GM11168 (cell line): ENCODE measurements around the gene GCH1.

Source experiments
- in situ Hi-C: fragments of 300-500 bp; cut with MboI; formaldehyde crosslinking; loops from one replicate; pipeline ENCODE4 v1.12.0; 2022; ENCODE audit warnings: low sequenced_read_pairs; ENCODE audit not compliant: unreplicated experiment

GCH1 gene

GRCh38 chr14:54830650-54831049, 72.0 kb downstream of the GCH1 start:
- in situ Hi-C loops, result no loop called here

GRCh38 chr14:54829486-54830224, 73.0 kb downstream of the GCH1 start:
- in situ Hi-C loops, result no loop called here

GRCh38 chr14:54828037-54828436, 74.6 kb downstream of the GCH1 start:
- in situ Hi-C loops, result no loop called here

- in situ Hi-C loops, result no loop called here
These were observed 78.7 kb downstream of the GCH1 start for GRCh38 chr14:54823757-54824549.

- in situ Hi-C loops, result no loop called here
These were observed 79.9 kb downstream of the GCH1 start for GRCh38 chr14:54822685-54823084.

GRCh38 chr14:54818201-54819133, 84.2 kb downstream of the GCH1 start:
- in situ Hi-C loops, result no loop called here

GRCh38 chr14:54817506-54817905, 85.1 kb downstream of the GCH1 start:
- in situ Hi-C loops, result no loop called here

GRCh38 chr14:54816450-54816849, 86.2 kb downstream of the GCH1 start:
- in situ Hi-C loops, result no loop called here

GRCh38 chr14:54815515-54815914, 87.1 kb downstream of the GCH1 start:
- in situ Hi-C loops, result no loop called here

GRCh38 chr14:54815016-54815415, 87.6 kb downstream of the GCH1 start:
- in situ Hi-C loops, result no loop called here

GRCh38 chr14:54814076-54814475, 88.5 kb downstream of the GCH1 start:
- in situ Hi-C loops, result no loop called here

- in situ Hi-C loops, result no loop called here
These were observed 89.5 kb downstream of the GCH1 start for GRCh38 chr14:54813081-54813480.

- in situ Hi-C loops, result no loop called here
These were observed 90.0 kb downstream of the GCH1 start for GRCh38 chr14:54812617-54813016.

GRCh38 chr14:54809767-54810166, 92.9 kb downstream of the GCH1 start:
- in situ Hi-C loops, result no loop called here

- in situ Hi-C loops, result no loop called here
These were observed 94.1 kb downstream of the GCH1 start for GRCh38 chr14:54808326-54809161.

GRCh38 chr14:54807881-54808280, 94.7 kb downstream of the GCH1 start:
- in situ Hi-C loops, result no loop called here

- in situ Hi-C loops, result no loop called here
These were observed 95.2 kb downstream of the GCH1 start for GRCh38 chr14:54807428-54807827.

GRCh38 chr14:54806616-54807015, 96.0 kb downstream of the GCH1 start:
- in situ Hi-C loops, result no loop called here

- in situ Hi-C loops, result no loop called here
These were observed 96.9 kb downstream of the GCH1 start for GRCh38 chr14:54805445-54806322.
